ENCODE results near the gene LPA. TPM values are rescaled to one million over a fixed set of nuclear protein-coding genes. Genes with fewer than 3 reads are reported as not detected.
"Not testable (repeated sequence)": the region's sequence is repeated elsewhere in the genome, so short reads cannot be mapped to it uniquely, and the experiment has no call there.

The LPA gene
- total RNA-seq, 1 donor from 2014 or later: not detected

DNA sequence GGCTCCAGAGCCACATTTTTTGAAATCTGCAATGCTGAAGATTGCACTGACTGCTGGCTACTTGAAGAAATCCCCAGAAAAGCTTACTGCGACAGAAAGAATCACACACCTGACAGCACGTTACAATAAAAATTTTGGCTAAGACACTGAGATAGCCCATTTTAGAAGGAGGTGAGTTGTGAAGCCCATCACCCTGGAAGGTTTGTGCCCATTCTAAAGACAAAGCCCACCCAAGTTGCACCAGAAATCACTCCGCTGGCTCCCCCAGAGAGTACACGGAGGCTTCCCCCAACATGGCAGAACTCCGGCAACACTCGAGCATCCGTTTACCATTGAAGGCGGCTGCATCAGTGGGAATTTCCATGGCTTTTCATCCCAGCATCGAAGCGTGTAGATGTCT is 29.4 kb downstream of the LPA start:
- H3K4me1 ChIP-seq (ENCODE audit: insufficient read depth, low read length): no peaks in the 10 kb centered on the region
- H3K9me3 ChIP-seq (ENCODE audit: insufficient read depth, low read depth, low read length): no peaks in the 10 kb centered on the region
- no peak overlapping the region for H2AFZ ChIP-seq (ENCODE audit: low read depth, low read length)
- FAIRE-seq (no peak), DNase-seq (ENCODE audit: low read depth) (no peak)
- Mint-ChIP-seq H3K27ac (ENCODE audit: unreplicated experiment) (no peak overlapping the region), H3K9me3 (ENCODE audit: unreplicated experiment) (no peaks in the 10 kb centered on the region), H3K27me3 (ENCODE audit: low read depth, unreplicated experiment) (no peaks in the 10 kb centered on the region), H3K4me1 (ENCODE audit: low read depth, unreplicated experiment) (no peaks in the 10 kb centered on the region), H3K36me3 (ENCODE audit: low read depth, unreplicated experiment) (no peaks in the 10 kb centered on the region), H3K4me3 (ENCODE audit: unreplicated experiment) (no peak overlapping the region)
- H3K27ac ChIP-seq (ENCODE audit: low read depth, low read length): no peak overlapping the region
- TF ChIP-seq, protein P1, sequence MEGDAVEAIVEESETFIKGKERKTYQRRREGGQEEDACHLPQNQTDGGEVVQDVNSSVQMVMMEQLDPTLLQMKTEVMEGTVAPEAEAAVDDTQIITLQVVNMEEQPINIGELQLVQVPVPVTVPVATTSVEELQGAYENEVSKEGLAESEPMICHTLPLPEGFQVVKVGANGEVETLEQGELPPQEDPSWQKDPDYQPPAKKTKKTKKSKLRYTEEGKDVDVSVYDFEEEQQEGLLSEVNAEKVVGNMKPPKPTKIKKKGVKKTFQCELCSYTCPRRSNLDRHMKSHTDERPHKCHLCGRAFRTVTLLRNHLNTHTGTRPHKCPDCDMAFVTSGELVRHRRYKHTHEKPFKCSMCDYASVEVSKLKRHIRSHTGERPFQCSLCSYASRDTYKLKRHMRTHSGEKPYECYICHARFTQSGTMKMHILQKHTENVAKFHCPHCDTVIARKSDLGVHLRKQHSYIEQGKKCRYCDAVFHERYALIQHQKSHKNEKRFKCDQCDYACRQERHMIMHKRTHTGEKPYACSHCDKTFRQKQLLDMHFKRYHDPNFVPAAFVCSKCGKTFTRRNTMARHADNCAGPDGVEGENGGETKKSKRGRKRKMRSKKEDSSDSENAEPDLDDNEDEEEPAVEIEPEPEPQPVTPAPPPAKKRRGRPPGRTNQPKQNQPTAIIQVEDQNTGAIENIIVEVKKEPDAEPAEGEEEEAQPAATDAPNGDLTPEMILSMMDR (IDR thresholded peaks at IDR 0.05; ENCODE audit: insufficient read depth, low read depth, low read length): no peak
- TF ChIP-seq EZH2 (IDR thresholded peaks at IDR 0.05; ENCODE audit: insufficient read depth, low read length): no peak
- H3K4me2 ChIP-seq (ENCODE audit: low read length): no peak overlapping the region
- no peaks in the 10 kb centered on the region for H3K27me3 ChIP-seq (ENCODE audit: insufficient read depth, low read length)
- H3K36me3 ChIP-seq (ENCODE audit: insufficient read depth, low read length): no peaks in the 10 kb centered on the region
- H3K9ac ChIP-seq (ENCODE audit: low read length): no peak overlapping the region
- H3K79me2 ChIP-seq (ENCODE audit: insufficient read depth, low read length): no peaks in the 10 kb centered on the region
- no peak overlapping the region for H3K4me3 ChIP-seq (ENCODE audit: insufficient read depth, low read depth, low read length)
- H4K20me1 ChIP-seq (ENCODE audit: insufficient read depth, low read length): no peaks in the 10 kb centered on the region

DNA sequence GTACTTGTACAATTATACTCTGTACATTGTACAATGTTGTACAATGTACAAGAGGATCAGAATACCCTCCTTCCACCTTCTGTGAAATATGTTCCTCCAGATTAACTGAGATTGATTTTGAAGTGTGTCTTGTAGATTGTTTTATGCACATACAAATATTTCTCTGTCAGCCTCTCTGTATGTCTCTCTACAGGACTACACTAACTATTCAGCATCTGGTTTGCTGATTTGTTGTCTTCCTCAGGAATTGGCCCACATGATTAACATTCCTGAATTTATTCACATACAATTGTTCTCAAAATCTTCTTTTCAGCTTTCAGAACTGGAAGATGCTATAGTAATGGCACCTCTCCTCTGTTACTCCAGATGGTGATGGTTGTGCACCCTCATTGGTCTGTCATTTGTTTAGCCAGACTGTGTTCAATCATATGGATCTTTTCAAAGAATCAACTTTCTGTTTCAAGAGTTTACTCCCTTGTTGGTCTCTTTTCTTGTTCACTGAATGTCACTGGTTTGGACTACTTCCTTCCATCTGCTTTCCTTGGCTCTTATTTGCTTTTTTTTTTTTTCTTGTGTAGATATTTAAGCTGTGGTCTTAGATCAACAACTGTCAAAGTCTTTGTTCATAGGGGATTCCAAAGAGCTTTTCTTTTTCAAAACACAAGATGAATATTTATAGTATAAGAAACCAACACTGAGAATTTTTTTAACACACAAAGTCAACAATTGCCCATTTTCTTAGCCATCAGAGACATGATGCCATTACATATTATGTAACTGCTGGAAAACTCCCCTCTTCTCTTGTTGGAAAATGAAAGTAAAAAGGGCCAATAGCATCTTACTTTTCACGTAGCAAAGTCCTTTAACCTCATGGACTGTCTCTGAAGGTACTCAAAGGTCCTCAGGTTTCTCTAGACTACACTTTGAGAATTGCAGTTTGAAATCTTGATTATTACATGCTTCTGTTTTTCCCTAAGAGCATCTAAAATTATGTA is 67.9 kb downstream of the LPA start:
- Mint-ChIP-seq H3K27me3 (ENCODE audit: low read depth, unreplicated experiment) (peaks cover 21% of the 10 kb centered on the region), H3K9me3 (ENCODE audit: unreplicated experiment) (peaks cover 1% of the 10 kb centered on the region), H3K4me3 (ENCODE audit: unreplicated experiment) (no peak overlapping the region), H3K4me1 (ENCODE audit: low read depth, unreplicated experiment) (no peaks in the 10 kb centered on the region), H3K36me3 (ENCODE audit: low read depth, unreplicated experiment) (no peaks in the 10 kb centered on the region), H3K27ac (ENCODE audit: unreplicated experiment) (no peak overlapping the region)
- FAIRE-seq (no peak), DNase-seq (ENCODE audit: low read depth) (no peak)
- no peaks in the 10 kb centered on the region for H3K4me1 ChIP-seq (ENCODE audit: insufficient read depth, low read length)
- no peaks in the 10 kb centered on the region for H3K27me3 ChIP-seq (ENCODE audit: insufficient read depth, low read length)
- H3K4me2 ChIP-seq (ENCODE audit: low read length): no peak overlapping the region
- H3K9ac ChIP-seq (ENCODE audit: low read length): no peak overlapping the region
- H4K20me1 ChIP-seq (ENCODE audit: insufficient read depth, low read length): no peaks in the 10 kb centered on the region
- no peak overlapping the region for H3K4me3 ChIP-seq (ENCODE audit: insufficient read depth, low read depth, low read length)
- H2AFZ ChIP-seq (ENCODE audit: low read depth, low read length): no peak overlapping the region
- TF ChIP-seq, protein P1 (IDR thresholded peaks at IDR 0.05; ENCODE audit: insufficient read depth, low read depth, low read length): no peak
- no peak for TF ChIP-seq EZH2 (IDR thresholded peaks at IDR 0.05; ENCODE audit: insufficient read depth, low read length)
- no peaks in the 10 kb centered on the region for H3K36me3 ChIP-seq (ENCODE audit: insufficient read depth, low read length)
- H3K9me3 ChIP-seq (ENCODE audit: insufficient read depth, low read depth, low read length): peaks cover 11% of the 10 kb centered on the region
- no peaks in the 10 kb centered on the region for H3K79me2 ChIP-seq (ENCODE audit: insufficient read depth, low read length)
- H3K27ac ChIP-seq (ENCODE audit: low read depth, low read length): no peak overlapping the region

DNA sequence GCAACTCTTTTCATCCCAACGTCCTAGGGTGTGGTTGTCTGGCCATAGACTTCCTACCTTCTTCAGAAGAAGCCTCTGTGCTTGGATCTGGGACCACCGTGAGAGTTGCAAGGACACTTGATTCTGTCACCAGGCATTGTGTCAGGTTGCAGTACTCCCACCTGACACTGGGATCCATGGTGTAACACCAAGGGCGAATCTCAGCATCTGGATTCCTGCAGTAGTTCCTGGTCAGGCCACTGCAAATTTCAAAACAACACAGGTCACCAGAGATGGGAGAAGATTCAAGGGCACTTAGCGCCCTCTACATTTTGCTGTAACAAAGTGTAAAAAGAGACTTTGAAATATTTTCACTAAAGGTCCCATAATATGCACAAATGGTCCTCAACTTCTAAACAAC is 68.8 kb downstream of the LPA start:
- peaks cover 19% of the 10 kb centered on the region for H3K27me3 Mint-ChIP-seq (ENCODE audit: low read depth, unreplicated experiment)
- H3K4me1 ChIP-seq (ENCODE audit: insufficient read depth, low read length); H3K4me3 Mint-ChIP-seq (ENCODE audit: unreplicated experiment); H3K9me3 Mint-ChIP-seq (ENCODE audit: unreplicated experiment); H3K27me3 ChIP-seq (ENCODE audit: insufficient read depth, low read length); H3K27ac ChIP-seq (ENCODE audit: low read depth, low read length); H3K4me1 Mint-ChIP-seq (ENCODE audit: low read depth, unreplicated experiment); DNase-seq (ENCODE audit: low read depth); H3K9ac ChIP-seq (ENCODE audit: low read length); FAIRE-seq; H3K4me2 ChIP-seq (ENCODE audit: low read length); H3K79me2 ChIP-seq (ENCODE audit: insufficient read depth, low read length); H2AFZ ChIP-seq (ENCODE audit: low read depth, low read length); H3K27ac Mint-ChIP-seq (ENCODE audit: unreplicated experiment); H3K36me3 Mint-ChIP-seq (ENCODE audit: low read depth, unreplicated experiment); H3K4me3 ChIP-seq (ENCODE audit: insufficient read depth, low read depth, low read length); H3K36me3 ChIP-seq (ENCODE audit: insufficient read depth, low read length); H4K20me1 ChIP-seq (ENCODE audit: insufficient read depth, low read length): not testable (repeated sequence)
- H3K9me3 ChIP-seq (ENCODE audit: insufficient read depth, low read depth, low read length): peaks cover 13% of the 10 kb centered on the region

Data from astrocyte (in vitro differentiated cells and primary cell).